ENCODE measurements around the gene FAM131A. TPM values are rescaled to one million over a fixed set of nuclear protein-coding genes. Genes with fewer than 3 reads are reported as not detected.

FAM131A gene
- total and polyA plus RNA-seq, 8 donors: 12.4 to 19.3 (median 14.9) TPM

GRCh38 chr3:184380185-184380626 lies 42.8 kb downstream of the FAM131A start:
- Histone ChIP-seq H3K4me3 (peak overlapping the region; percentile 11 to 31), H3K27me3 (peaks cover 16 to 79% of the 10 kb centered on the region in 2 donors), H3K27ac (no peak overlapping the region), H3K4me1 (peaks cover 11 to 23% of the 10 kb centered on the region in 2 donors), H3K36me3 (no peaks in the 10 kb centered on the region), H3K9me3 (no peaks in the 10 kb centered on the region)
- DNase-seq (peak; percentile 60 to 88 (median 77)), ATAC-seq (peak; percentile 73)
- intact Hi-C loops (cut with DNase I): no loop called here
- TF ChIP-seq, protein P1, sequence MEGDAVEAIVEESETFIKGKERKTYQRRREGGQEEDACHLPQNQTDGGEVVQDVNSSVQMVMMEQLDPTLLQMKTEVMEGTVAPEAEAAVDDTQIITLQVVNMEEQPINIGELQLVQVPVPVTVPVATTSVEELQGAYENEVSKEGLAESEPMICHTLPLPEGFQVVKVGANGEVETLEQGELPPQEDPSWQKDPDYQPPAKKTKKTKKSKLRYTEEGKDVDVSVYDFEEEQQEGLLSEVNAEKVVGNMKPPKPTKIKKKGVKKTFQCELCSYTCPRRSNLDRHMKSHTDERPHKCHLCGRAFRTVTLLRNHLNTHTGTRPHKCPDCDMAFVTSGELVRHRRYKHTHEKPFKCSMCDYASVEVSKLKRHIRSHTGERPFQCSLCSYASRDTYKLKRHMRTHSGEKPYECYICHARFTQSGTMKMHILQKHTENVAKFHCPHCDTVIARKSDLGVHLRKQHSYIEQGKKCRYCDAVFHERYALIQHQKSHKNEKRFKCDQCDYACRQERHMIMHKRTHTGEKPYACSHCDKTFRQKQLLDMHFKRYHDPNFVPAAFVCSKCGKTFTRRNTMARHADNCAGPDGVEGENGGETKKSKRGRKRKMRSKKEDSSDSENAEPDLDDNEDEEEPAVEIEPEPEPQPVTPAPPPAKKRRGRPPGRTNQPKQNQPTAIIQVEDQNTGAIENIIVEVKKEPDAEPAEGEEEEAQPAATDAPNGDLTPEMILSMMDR (IDR thresholded peaks at IDR 0.05): no peak

- DNase-seq: peak in 1 of 4 donors; percentile 74
- intact Hi-C loops (cut with DNase I): no loop called here
- peak; percentile 3 for ATAC-seq
- Histone ChIP-seq H3K9me3 (no peaks in the 10 kb centered on the region), H3K27me3 (peaks cover 16 to 77% of the 10 kb centered on the region in 2 donors), H3K36me3 (no peaks in the 10 kb centered on the region), H3K27ac (no peak overlapping the region), H3K4me3 (peak overlapping the region; percentile 11 to 31), H3K4me1 (peaks cover 11 to 23% of the 10 kb centered on the region in 2 donors)
- TF ChIP-seq, protein P1 (IDR thresholded peaks at IDR 0.05): no peak
These were observed 43.3 kb downstream of the FAM131A start for GRCh38 chr3:184380627-184381260.

DNA sequence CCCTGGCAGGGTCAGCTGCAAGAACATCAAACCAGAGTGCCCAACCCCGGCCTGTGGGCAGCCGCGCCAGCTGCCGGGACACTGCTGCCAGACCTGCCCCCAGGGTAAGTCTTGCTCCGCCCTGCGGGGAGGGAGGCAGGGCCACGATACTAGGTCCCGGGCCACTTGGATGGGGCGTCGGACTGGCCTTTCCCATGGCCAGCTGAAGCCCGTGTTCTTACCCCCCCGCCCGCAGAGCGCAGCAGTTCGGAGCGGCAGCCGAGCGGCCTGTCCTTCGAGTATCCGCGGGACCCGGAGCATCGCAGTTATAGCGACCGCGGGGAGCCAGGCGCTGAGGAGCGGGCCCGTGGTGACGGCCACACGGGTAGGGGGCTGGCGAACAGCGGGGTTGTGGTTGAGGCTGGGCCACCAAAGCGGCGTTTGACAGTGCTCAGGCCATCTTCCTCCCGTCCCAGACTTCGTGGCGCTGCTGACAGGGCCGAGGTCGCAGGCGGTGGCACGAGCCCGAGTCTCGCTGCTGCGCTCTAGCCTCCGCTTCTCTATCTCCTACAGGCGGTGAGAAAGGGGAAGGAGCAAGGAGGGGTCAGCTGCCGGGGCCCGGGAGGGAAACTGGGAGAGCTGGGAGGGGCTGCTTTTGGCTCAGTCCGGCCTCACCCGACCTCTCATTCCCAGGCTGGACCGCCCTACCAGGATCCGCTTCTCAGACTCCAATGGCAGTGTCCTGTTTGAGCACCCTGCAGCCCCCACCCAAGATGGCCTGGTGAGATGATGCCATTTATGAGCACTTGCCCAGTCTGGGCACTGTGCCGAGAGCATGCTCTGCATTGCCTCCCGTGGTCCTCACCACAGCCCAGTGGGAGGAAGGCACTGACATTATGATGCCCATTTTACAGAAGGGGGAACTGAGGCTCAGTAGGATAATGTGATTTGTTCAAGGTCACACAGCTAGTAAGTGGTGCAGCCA lies 44.1 kb downstream of the FAM131A start:
- peak overlapping the region in 1 of 2 donors; percentile 31 for H3K4me3 ChIP-seq
- no peak overlapping the region for H3K27ac ChIP-seq
- TF ChIP-seq, protein P1 (IDR thresholded peaks at IDR 0.05): no peak
- H3K27me3 ChIP-seq: peaks cover 16 to 77% of the 10 kb centered on the region in 2 donors
- H3K9me3 ChIP-seq: no peaks in the 10 kb centered on the region
- no peaks in the 10 kb centered on the region for H3K36me3 ChIP-seq
- intact Hi-C loops (cut with DNase I): no loop called here
- ATAC-seq (peak; percentile 49), DNase-seq (peak in 2 of 4 donors; percentile 28 to 80)
- H3K4me1 ChIP-seq: peaks cover 11 to 23% of the 10 kb centered on the region in 2 donors

- Histone ChIP-seq H3K4me3 (no peak overlapping the region), H3K27ac (no peak overlapping the region), H3K27me3 (peaks cover 16 to 71% of the 10 kb centered on the region in 2 donors), H3K4me1 (peaks cover 11 to 23% of the 10 kb centered on the region in 2 donors), H3K36me3 (no peaks in the 10 kb centered on the region), H3K9me3 (no peaks in the 10 kb centered on the region)
- intact Hi-C loops (cut with DNase I): no loop called here
- TF ChIP-seq, protein P1 (IDR thresholded peaks at IDR 0.05): no peak
- ATAC-seq (no peak), DNase-seq (no peak)
These were observed 45.1 kb downstream of the FAM131A start for GRCh38 chr3:184382326-184383032.
